ENCODE data around the gene ATE1. TPM values are rescaled to one million over a fixed set of nuclear protein-coding genes. Genes with fewer than 3 reads are reported as not detected.
"Not testable (repeated sequence)": the region's sequence is repeated elsewhere in the genome, so short reads cannot be mapped to it uniquely, and the experiment has no call there.

Gene ATE1
- total RNA-seq, 1 experiment from 2014 or later, result 39.2 TPM

- Histone ChIP-seq H3K4me2 (ENCODE audit: low read length) (no peak overlapping the region), H3K27me3 (ENCODE audit: insufficient read depth, low read length) (no peaks in the 10 kb centered on the region), H4K20me1 (ENCODE audit: insufficient read depth) (no peaks in the 10 kb centered on the region), H3K9me3 (ENCODE audit: control insufficient read depth in 1 of 2, insufficient read depth in 1 of 2, low read depth in 1 of 2, low read length in 2 of 2) (no peaks in the 10 kb centered on the region), H3K79me2 (ENCODE audit: insufficient read depth, low read length) (no peaks in the 10 kb centered on the region), H3K4me1 (ENCODE audit: control insufficient read depth in 1 of 2, insufficient read depth in 2 of 2, low read length in 2 of 2) (no peaks in the 10 kb centered on the region), H3K27ac (ENCODE audit: low read depth, low read length) (no peak overlapping the region), H3K36me3 (ENCODE audit: control insufficient read depth in 1 of 2, insufficient read depth in 2 of 2, low read length in 2 of 2) (no peaks in the 10 kb centered on the region), H2AFZ (ENCODE audit: low read depth, low read length, poor library complexity, severe bottlenecking) (no peak overlapping the region), H3K9me2 (ENCODE audit: insufficient read depth) (no peaks in the 10 kb centered on the region), H3K4me3 (replicated peaks in 1 of 2; ENCODE audit: low read depth in 1 of 2, low read length in 2 of 2) (no peak overlapping the region), H3K9ac (ENCODE audit: low read length) (no peak overlapping the region)
- ChIA-PET RAD21 (ENCODE audit: low non-redundant PET in 1 of 2, low total read pairs in 2 of 2, uncharacterized antibody in 2 of 2, unreplicated experiment in 2 of 2) (no interaction called here), POLR2A (no interaction called here), CTCF (no interaction called here)
- BruUV-seq (replicated peaks), result no TSS peak
- DNase-seq (ENCODE audit: low read depth, low spot score) (no peak), ATAC-seq (no peak)
- intact Hi-C loops (cut with micrococcal nuclease), result no loop called here
- no peak for TF ChIP-seq RAD21 (IDR thresholded peaks at IDR 0.05; ENCODE audit: low read depth)
- no peak for TF ChIP-seq EZH2 (IDR thresholded peaks at IDR 0.05)
- TF ChIP-seq EZH2phosphoT487 (IDR thresholded peaks at IDR 0.05; ENCODE audit: borderline replicate concordance), result no peak
- TF ChIP-seq ZBTB33 (IDR thresholded peaks at IDR 0.05; ENCODE audit: extremely low read depth, insufficient replicate concordance, low read length), result no peak
These were observed 97.7 kb downstream of the ATE1 start for GRCh38 chr10:121830101-121830500.

- no peak overlapping the region for H3K4me3 ChIP-seq (replicated peaks in 1 of 2; ENCODE audit: low read depth in 1 of 2, low read length in 2 of 2)
- no peaks in the 10 kb centered on the region for H3K9me3 ChIP-seq (ENCODE audit: control insufficient read depth in 1 of 2, insufficient read depth in 1 of 2, low read depth in 1 of 2, low read length in 2 of 2)
- ChIA-PET RAD21 (ENCODE audit: low non-redundant PET in 1 of 2, low total read pairs in 2 of 2, uncharacterized antibody in 2 of 2, unreplicated experiment in 2 of 2) (no interaction called here), POLR2A (no interaction called here), CTCF (no interaction called here)
- H3K79me2 ChIP-seq (ENCODE audit: insufficient read depth, low read length), result no peaks in the 10 kb centered on the region
- H3K9me2 ChIP-seq (ENCODE audit: insufficient read depth), result no peaks in the 10 kb centered on the region
- intact Hi-C loops (cut with micrococcal nuclease), result no loop called here
- no peaks in the 10 kb centered on the region for H3K4me1 ChIP-seq (ENCODE audit: control insufficient read depth in 1 of 2, insufficient read depth in 2 of 2, low read length in 2 of 2)
- no peak for TF ChIP-seq SIN3A (IDR thresholded peaks at IDR 0.05; ENCODE audit: low read depth)
- no peak for TF ChIP-seq POLR2A (IDR thresholded peaks at IDR 0.05; ENCODE audit: borderline replicate concordance, extremely low read depth, insufficient read depth, insufficient read length)
- no peak for TF ChIP-seq CEBPB (IDR thresholded peaks at IDR 0.05; ENCODE audit: low read depth)
- TF ChIP-seq CBX3 (IDR thresholded peaks at IDR 0.05; ENCODE audit: low read depth), result no peak
- no TSS peak for BruUV-seq (replicated peaks)
- no peak overlapping the region for H3K9ac ChIP-seq (ENCODE audit: low read length)
- no peak overlapping the region for H2AFZ ChIP-seq (ENCODE audit: low read depth, low read length, poor library complexity, severe bottlenecking)
- H4K20me1 ChIP-seq (ENCODE audit: insufficient read depth), result no peaks in the 10 kb centered on the region
- ATAC-seq (no peak), DNase-seq (ENCODE audit: low read depth, low spot score) (no peak)
- H3K27me3 ChIP-seq (ENCODE audit: insufficient read depth, low read length), result no peaks in the 10 kb centered on the region
- no peak overlapping the region for H3K4me2 ChIP-seq (ENCODE audit: low read length)
- no peak overlapping the region for H3K27ac ChIP-seq (ENCODE audit: low read depth, low read length)
- H3K36me3 ChIP-seq (ENCODE audit: control insufficient read depth in 1 of 2, insufficient read depth in 2 of 2, low read length in 2 of 2), result no peaks in the 10 kb centered on the region
These were observed 99.8 kb downstream of the ATE1 start for GRCh38 chr10:121828045-121828444.

- BruUV-seq (replicated peaks); ATAC-seq; H3K79me2 ChIP-seq (ENCODE audit: insufficient read depth, low read length); H3K27ac ChIP-seq (ENCODE audit: low read depth, low read length); CTCF ChIA-PET; H3K4me1 ChIP-seq (ENCODE audit: control insufficient read depth in 1 of 2, insufficient read depth in 2 of 2, low read length in 2 of 2); H3K27me3 ChIP-seq (ENCODE audit: insufficient read depth, low read length); DNase-seq (ENCODE audit: low read depth, low spot score); H3K4me3 ChIP-seq (replicated peaks in 1 of 2; ENCODE audit: low read depth in 1 of 2, low read length in 2 of 2); H3K36me3 ChIP-seq (ENCODE audit: control insufficient read depth in 1 of 2, insufficient read depth in 2 of 2, low read length in 2 of 2); H4K20me1 ChIP-seq (ENCODE audit: insufficient read depth); RAD21 ChIA-PET (ENCODE audit: low non-redundant PET in 1 of 2, low total read pairs in 2 of 2, uncharacterized antibody in 2 of 2, unreplicated experiment in 2 of 2); H3K9me3 ChIP-seq (ENCODE audit: control insufficient read depth in 1 of 2, insufficient read depth in 1 of 2, low read depth in 1 of 2, low read length in 2 of 2); intact Hi-C loops (cut with micrococcal nuclease); H3K4me2 ChIP-seq (ENCODE audit: low read length); POLR2A ChIA-PET; H2AFZ ChIP-seq (ENCODE audit: low read depth, low read length, poor library complexity, severe bottlenecking); H3K9me2 ChIP-seq (ENCODE audit: insufficient read depth); H3K9ac ChIP-seq (ENCODE audit: low read length): not testable (repeated sequence)
These were observed 101.1 kb downstream of the ATE1 start for GRCh38 chr10:121826773-121827172.

Data from HCT116 (cell line).